Limb (tissue), 2 donors: ENCODE results near the gene CLASRP.
A peak's percentile ranks its signal among the peaks of the same experiment; 100 is the strongest.

Source experiments
- DNase-seq, 2 donors: peaks; one replicate each; pipeline ENCODE4 v3.0.0-alpha.2; 2016; ENCODE audit errors: extremely low spot score in 2 of 2

The CLASRP gene

GRCh38 chr19:45079911-45080370 lies 41.1 kb downstream of the CLASRP start:
- DNase-seq, result no peak

GRCh38 chr19:45082170-45082569 lies 43.3 kb downstream of the CLASRP start:
- DNase-seq, result no peak

- DNase-seq, result no peak
Observed at GRCh38 chr19:45086480-45086879, 47.6 kb downstream of the CLASRP start.

- DNase-seq, result no peak
Observed at GRCh38 chr19:45087531-45087930, 48.7 kb downstream of the CLASRP start.

GRCh38 chr19:45090034-45090433 lies 51.2 kb downstream of the CLASRP start:
- no peak for DNase-seq

GRCh38 chr19:45090606-45091005 lies 51.8 kb downstream of the CLASRP start:
- DNase-seq, result no peak

- DNase-seq, result peak; percentile 99
Observed at GRCh38 chr19:45091031-45091923, 52.4 kb downstream of the CLASRP start.

- DNase-seq, result peak; percentile 94 to 98
Observed at GRCh38 chr19:45092747-45093678, 54.2 kb downstream of the CLASRP start, which contains the start of gene PPP1R37. TSS of gene PPP1R37 (plus strand) at chr19:45093179. CDS start at chr19:45093326, 147 bp downstream.

- no peak for DNase-seq
Observed at GRCh38 chr19:45094137-45094536, 55.3 kb downstream of the CLASRP start.

GRCh38 chr19:45094707-45095106 lies 55.9 kb downstream of the CLASRP start:
- no peak for DNase-seq

- DNase-seq, result no peak
Observed at GRCh38 chr19:45095496-45096413, 56.9 kb downstream of the CLASRP start.

- no peak for DNase-seq
Observed at GRCh38 chr19:45096700-45097099, 57.9 kb downstream of the CLASRP start.

GRCh38 chr19:45097450-45097775 lies 58.6 kb downstream of the CLASRP start:
- DNase-seq, result no peak

- DNase-seq, result no peak
Observed at GRCh38 chr19:45097776-45098520, 59.1 kb downstream of the CLASRP start.

GRCh38 chr19:45098521-45099466 lies 59.9 kb downstream of the CLASRP start:
- DNase-seq, result no peak

- DNase-seq, result no peak
Observed at GRCh38 chr19:45099467-45100191, 60.8 kb downstream of the CLASRP start.

- DNase-seq, result no peak
Observed at GRCh38 chr19:45100201-45100600, 61.4 kb downstream of the CLASRP start.

GRCh38 chr19:45100846-45101252 lies 62.0 kb downstream of the CLASRP start:
- DNase-seq, result no peak
